Neural cell (in vitro differentiated cells): Measurements from ENCODE around the gene RAD51B. TPM values are rescaled to one million over a fixed set of nuclear protein-coding genes. Genes with fewer than 3 reads are reported as not detected.

Experiments used
- H2AFZ ChIP-seq: fragments of 200-600, 300-800 bp; sonication (generic), shearing (Covaris generic); 2 replicates; pipeline ENCODE4 v1.6.0; 2014; ENCODE audit warnings: low read depth, mild to moderate bottlenecking, antibody characterized with exemption, low read length, moderate library complexity
- H3F3A ChIP-seq: fragments of 200-600 bp; shearing (Covaris generic); 2 replicates; pipeline ENCODE4 v1.6.1; 2016; ENCODE audit warnings: mild to moderate bottlenecking, moderate library complexity, mixed read lengths, antibody characterized with exemption, low read length; ENCODE audit not compliant: insufficient read depth, poor library complexity, severe bottlenecking
- H3K27ac ChIP-seq: fragments of 200-600, 300-800 bp; sonication (generic), shearing (Covaris generic); 2 replicates; pipeline ENCODE4 v1.5.1; 2014; ENCODE audit warnings: mild to moderate bottlenecking, low read length, moderate library complexity
- H3K27me3 ChIP-seq: fragments of 300-800, 200-600 bp; sonication (generic), shearing (Covaris generic); 2 replicates; pipeline ENCODE4 v1.6.0; 2014; ENCODE audit warnings: mild to moderate bottlenecking, low read depth, low read length, moderate library complexity; ENCODE audit not compliant: insufficient read depth
- H3K36me3 ChIP-seq: fragments of 300-800, 200-600 bp; sonication (generic), shearing (Covaris generic); 2 replicates; pipeline ENCODE4 v1.5.1; 2014; ENCODE audit warnings: mild to moderate bottlenecking, antibody characterized with exemption, low read length, moderate library complexity; ENCODE audit not compliant: insufficient read depth
- H3K4me2 ChIP-seq: fragments of 300-800, 200-600 bp; sonication (generic), shearing (Covaris generic); 2 replicates; pipeline ENCODE4 v1.6.0; 2014; ENCODE audit warnings: mild to moderate bottlenecking, low read length
- H3K4me3 ChIP-seq: fragments of 300-800, 200-600 bp; sonication (generic), shearing (Covaris generic); 2 replicates; pipeline ENCODE4 v1.5.1; 2014; ENCODE audit warnings: mild to moderate bottlenecking, low read length, moderate library complexity
- H3K79me2 ChIP-seq: fragments of 200-600 bp; shearing (Covaris generic); replicated peaks from 2 replicates; pipeline ENCODE4 v1.6.0; 2014; ENCODE audit warnings: mild to moderate bottlenecking, low read length, moderate library complexity; ENCODE audit not compliant: insufficient read depth
- H3K9ac ChIP-seq: fragments of 300-800, 200-600 bp; sonication (generic), shearing (Covaris generic); 2 replicates; pipeline ENCODE4 v1.6.1; 2016; ENCODE audit warnings: mild to moderate bottlenecking, low read length, mixed read lengths
- H3K9me2 ChIP-seq: fragments of 200-600 bp; shearing (Covaris generic); 2 replicates; pipeline ENCODE4 v1.6.1; 2016; ENCODE audit warnings: mild to moderate bottlenecking, low read length, mixed read lengths; ENCODE audit not compliant: insufficient read depth
- H3K9me3 ChIP-seq: fragments of 200-600, 300-800 bp; sonication (generic), shearing (Covaris generic); 2 replicates; pipeline ENCODE4 v1.6.1; 2016; ENCODE audit warnings: mild to moderate bottlenecking, mixed run types, low read length, moderate library complexity, mixed read lengths
- H4K20me1 ChIP-seq: fragments of 200-600 bp; shearing (Covaris generic); 2 replicates; pipeline ENCODE4 v1.6.1; 2016; ENCODE audit warnings: mild to moderate bottlenecking, mixed run types; ENCODE audit not compliant: insufficient read depth
- CTCF ChIP-seq: fragments of 450-650 bp; IDR thresholded peaks from 2 replicates; pipeline ENCODE4 v1.5.1; 2014; ENCODE audit warnings: antibody characterized with exemption, mild to moderate bottlenecking, moderate library complexity; ENCODE audit not compliant: poor library complexity, severe bottlenecking
- EP300 ChIP-seq: fragments of 450-650 bp; conservative IDR thresholded peaks from 2 replicates; pipeline ENCODE4 v1.6.1; 2014; ENCODE audit warnings: antibody characterized with exemption, mild to moderate bottlenecking, moderate library complexity; ENCODE audit not compliant: poor library complexity, severe bottlenecking
- EZH2 ChIP-seq: fragments of 200-600, 300-800 bp; shearing (Covaris generic), sonication (generic); IDR thresholded peaks from 2 replicates; pipeline ENCODE4 v1.6.1; 2014; ENCODE audit warnings: antibody characterized with exemption, low read length, borderline replicate concordance, mild to moderate bottlenecking; ENCODE audit not compliant: insufficient read depth, poor library complexity, severe bottlenecking
- MXI1 ChIP-seq: fragments of 450-650 bp; conservative IDR thresholded peaks from 2 replicates; pipeline ENCODE4 v1.6.1; 2014; ENCODE audit warnings: antibody characterized with exemption, mild to moderate bottlenecking; ENCODE audit not compliant: poor library complexity, severe bottlenecking
- POLR2AphosphoS5 ChIP-seq: IDR thresholded peaks from 2 replicates; pipeline ENCODE4 v1.6.1; 2012
- RAD21 ChIP-seq: fragments of 450-650 bp; conservative IDR thresholded peaks from 2 replicates; pipeline ENCODE4 v1.6.1; 2014; ENCODE audit warnings: antibody characterized with exemption, mild to moderate bottlenecking, moderate library complexity
- REST ChIP-seq: IDR thresholded peaks from 2 replicates; pipeline ENCODE4 v1.6.1; 2012; ENCODE audit warnings: borderline replicate concordance
- SMC3 ChIP-seq: fragments of 450-650 bp; conservative IDR thresholded peaks from 2 replicates; pipeline ENCODE4 v1.6.1; 2014; ENCODE audit warnings: antibody characterized with exemption, mild to moderate bottlenecking, moderate library complexity; ENCODE audit not compliant: poor library complexity
- TAF1 ChIP-seq: IDR thresholded peaks from 2 replicates; pipeline ENCODE4 v1.6.1; 2012; ENCODE audit warnings: low read depth
- polyA plus RNA-seq: library from polyadenylated mRNA; depleted of rRNA; stranded (reverse); fragments of >200 nt; gene quantifications from 2 replicates; pipeline ENCODE4 v1.2.3, GENCODE V29; 2014

The RAD51B gene
- polyA plus RNA-seq, 1 donor from 2014 or later: 3.1 TPM

- TF ChIP-seq MXI1 (no peak), POLR2AphosphoS5 (no peak), SMC3 (no peak), EZH2 (no peak), REST (no peak), RAD21 (no peak), CTCF (no peak), TAF1 (no peak), EP300 (no peak)
- no peak overlapping the region for H3K9ac ChIP-seq
- H3K27ac ChIP-seq: no peak overlapping the region
- no peaks in the 10 kb centered on the region for H3K9me2 ChIP-seq
- H2AFZ ChIP-seq: no peak overlapping the region
- H3K79me2 ChIP-seq: no peaks in the 10 kb centered on the region
- H3F3A ChIP-seq: no peaks in the 10 kb centered on the region
- no peaks in the 10 kb centered on the region for H4K20me1 ChIP-seq
- H3K4me3 ChIP-seq: no peak overlapping the region
- H3K36me3 ChIP-seq: no peaks in the 10 kb centered on the region
- H3K9me3 ChIP-seq: no peaks in the 10 kb centered on the region
- H3K27me3 ChIP-seq: no peaks in the 10 kb centered on the region
- no peak overlapping the region for H3K4me2 ChIP-seq
Measured at GRCh38 chr14:68158640-68159039, 339.1 kb downstream of the RAD51B start.

GRCh38 chr14:68159701-68160633 lies 340.4 kb downstream of the RAD51B start:
- H3K36me3 ChIP-seq: no peaks in the 10 kb centered on the region
- H2AFZ ChIP-seq: no peak overlapping the region
- no peak overlapping the region for H3K4me2 ChIP-seq
- no peaks in the 10 kb centered on the region for H4K20me1 ChIP-seq
- H3K9ac ChIP-seq: no peak overlapping the region
- H3K9me2 ChIP-seq: no peaks in the 10 kb centered on the region
- H3K9me3 ChIP-seq: no peaks in the 10 kb centered on the region
- H3K4me3 ChIP-seq: no peak overlapping the region
- no peaks in the 10 kb centered on the region for H3F3A ChIP-seq
- no peaks in the 10 kb centered on the region for H3K79me2 ChIP-seq
- H3K27ac ChIP-seq: no peak overlapping the region
- H3K27me3 ChIP-seq: no peaks in the 10 kb centered on the region
- TF ChIP-seq POLR2AphosphoS5 (no peak), CTCF (no peak), SMC3 (no peak), MXI1 (no peak), EP300 (no peak), TAF1 (no peak), EZH2 (no peak), REST (no peak), RAD21 (no peak)
